PC-3 (cell line): ENCODE results near the gene RAB31. TPM values are rescaled to one million over a fixed set of nuclear protein-coding genes. Genes with fewer than 3 reads are reported as not detected.

Source experiments
- ATAC-seq: fragments of 200-7000 bp; cut with Tn5 transposase; 2 replicates; pipeline ENCODE4 v1.9.1; 2020; ENCODE audit warnings: mild to moderate bottlenecking, moderate library complexity
- BruUV-seq: library from RNA; stranded (reverse); fragments of 400-500 nt; replicated peaks from 2 replicates; lab custom pipeline; 2021; lab: Mats Ljungman, UMichigan
- CTCF ChIA-PET: fragments of 300-600 bp; sonication (Branson Sonifier 250); formaldehyde crosslinking; loops from one replicate; lab custom pipeline; 2022; ENCODE audit warnings: antibody characterized with exemption; lab: Charles Lee
- POLR2A ChIA-PET: fragments of 300-600 bp; sonication (Branson Sonifier 250); formaldehyde crosslinking; loops from one replicate; lab custom pipeline; 2022; ENCODE audit warnings: antibody characterized with exemption; ENCODE audit not compliant: unreplicated experiment; lab: Charles Lee
- DNase-seq: peaks from one replicate; pipeline ENCODE4 v3.0.0-alpha.2; 2015
- H2AFZ ChIP-seq: fragments of 300-600 bp; sonication (generic); 2 replicates; pipeline ENCODE4 v1.6.0; 2016; ENCODE audit warnings: antibody characterized with exemption, low read length
- H3F3A ChIP-seq: fragments of 300-600 bp; sonication (generic); one replicate; pipeline ENCODE4 v1.6.0; 2017; ENCODE audit warnings: antibody characterized with exemption, low read length, control low read depth, mild to moderate bottlenecking; ENCODE audit not compliant: unreplicated experiment
- H3K27ac ChIP-seq: fragments of 300-600 bp; sonication (generic); 2 replicates; pipeline ENCODE4 v1.5.1; 2016; ENCODE audit warnings: mild to moderate bottlenecking, low read length
- H3K27me3 ChIP-seq: fragments of 300-600 bp; sonication (generic); 2 replicates; pipeline ENCODE4 v1.6.1; 2016; ENCODE audit warnings: low read length, mixed read lengths
- H3K36me3 ChIP-seq: fragments of 300-600 bp; sonication (generic); 2 replicates; pipeline ENCODE4 v1.6.1; 2016; ENCODE audit warnings: low read depth, mixed run types, low read length, mixed read lengths
- H3K4me1 ChIP-seq: fragments of 300-600 bp; sonication (generic); 2 replicates; pipeline ENCODE4 v1.5.1; 2016; ENCODE audit warnings: low read length; ENCODE audit not compliant: insufficient read depth
- H3K4me2 ChIP-seq: fragments of 300-600 bp; sonication (generic); 2 replicates; pipeline ENCODE4 v1.6.0; 2016; ENCODE audit warnings: low read length
- H3K4me3 ChIP-seq: fragments of 300-600 bp; sonication (generic); 2 replicates; pipeline ENCODE4 v1.5.1; 2016; ENCODE audit warnings: mild to moderate bottlenecking, low read length, mixed read lengths
- H3K79me2 ChIP-seq: fragments of 300-600 bp; sonication (generic); 2 replicates; pipeline ENCODE4 v1.6.1; 2017; ENCODE audit warnings: low read length, mixed read lengths
- H3K9ac ChIP-seq: fragments of 300-600 bp; sonication (generic); 2 replicates; pipeline ENCODE4 v1.6.0; 2016; ENCODE audit warnings: mild to moderate bottlenecking, low read length
- H3K9me2 ChIP-seq: fragments of 300-600 bp; sonication (generic); replicated peaks from 2 replicates; pipeline ENCODE4 v1.6.1; 2016; ENCODE audit warnings: mixed run types, low read length, mixed read lengths
- H3K9me3 ChIP-seq: fragments of 300-600 bp; sonication (generic); 2 replicates; pipeline ENCODE4 v1.6.1; 2016; ENCODE audit warnings: low read length, mixed read lengths
- H4K20me1 ChIP-seq: fragments of 300-600 bp; sonication (generic); 2 replicates; pipeline ENCODE4 v1.6.1; 2016; ENCODE audit warnings: low read length, mixed read lengths
- EZH2 ChIP-seq: fragments of 300-600 bp; sonication (generic); IDR thresholded peaks from one replicate; pipeline ENCODE4 v1.6.1; 2017; ENCODE audit warnings: antibody characterized with exemption, mild to moderate bottlenecking, low read length; ENCODE audit not compliant: unreplicated experiment
- EZH2phosphoT487 ChIP-seq: fragments of 300-600 bp; sonication (generic); IDR thresholded peaks from 2 replicates; pipeline ENCODE4 v1.6.1; 2018; ENCODE audit warnings: mild to moderate bottlenecking, antibody characterized with exemption, low read length, borderline replicate concordance
- intact Hi-C: fragments of 100-400 bp; cut with micrococcal nuclease; formaldehyde crosslinking; loops from 2 replicates; pipeline ENCODE4 v1.9.0; 2023
- total RNA-seq: library from RNA; depleted of rRNA; stranded (reverse); fragments of >200 nt; gene quantifications from 2 replicates; pipeline ENCODE4 v1.2.3, GENCODE V29; 2014
- TF ChIP-seq, protein P1 (sequence below): fragments of 300-600 bp; sonication (generic); conservative IDR thresholded peaks from 2 replicates; pipeline ENCODE4 v1.5.1; 2017; ENCODE audit warnings: antibody characterized with exemption, low read depth, mild to moderate bottlenecking, low read length

The RAB31 gene
- total RNA-seq, 1 experiment from 2014 or later: 3.8 TPM

DNA sequence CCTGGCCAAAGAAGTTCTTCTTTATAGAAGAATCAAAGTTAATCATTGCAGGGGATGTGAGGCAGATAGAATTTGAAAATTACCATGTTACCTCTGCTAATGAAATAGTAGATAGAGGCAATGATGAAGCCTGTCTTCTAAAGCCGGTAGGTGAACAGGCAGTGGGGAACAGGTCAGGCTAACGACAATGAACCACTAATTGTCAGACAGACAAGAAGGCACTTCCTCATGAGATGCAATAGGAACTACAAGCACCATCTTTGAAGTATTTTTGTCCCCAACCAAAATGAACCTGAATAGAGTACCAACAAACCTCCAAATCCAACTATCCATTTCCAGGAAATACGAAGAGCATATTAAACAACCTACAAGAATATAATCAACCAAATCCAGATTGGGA, 41.6 kb upstream of the RAB31 start:
- Histone ChIP-seq H3K36me3 (no peaks in the 10 kb centered on the region), H3K27ac (no peak overlapping the region), H3K9me2 (no peaks in the 10 kb centered on the region), H3K4me3 (no peak overlapping the region), H3K9ac (no peak overlapping the region), H4K20me1 (no peaks in the 10 kb centered on the region), H3K27me3 (no peaks in the 10 kb centered on the region), H3K79me2 (no peaks in the 10 kb centered on the region), H3F3A (no peaks in the 10 kb centered on the region), H3K9me3 (no peaks in the 10 kb centered on the region), H2AFZ (no peak overlapping the region), H3K4me2 (no peak overlapping the region), H3K4me1 (no peaks in the 10 kb centered on the region)
- no peak for DNase-seq
- ATAC-seq: no peak
- TF ChIP-seq EZH2: no peak
- TF ChIP-seq, protein P1, sequence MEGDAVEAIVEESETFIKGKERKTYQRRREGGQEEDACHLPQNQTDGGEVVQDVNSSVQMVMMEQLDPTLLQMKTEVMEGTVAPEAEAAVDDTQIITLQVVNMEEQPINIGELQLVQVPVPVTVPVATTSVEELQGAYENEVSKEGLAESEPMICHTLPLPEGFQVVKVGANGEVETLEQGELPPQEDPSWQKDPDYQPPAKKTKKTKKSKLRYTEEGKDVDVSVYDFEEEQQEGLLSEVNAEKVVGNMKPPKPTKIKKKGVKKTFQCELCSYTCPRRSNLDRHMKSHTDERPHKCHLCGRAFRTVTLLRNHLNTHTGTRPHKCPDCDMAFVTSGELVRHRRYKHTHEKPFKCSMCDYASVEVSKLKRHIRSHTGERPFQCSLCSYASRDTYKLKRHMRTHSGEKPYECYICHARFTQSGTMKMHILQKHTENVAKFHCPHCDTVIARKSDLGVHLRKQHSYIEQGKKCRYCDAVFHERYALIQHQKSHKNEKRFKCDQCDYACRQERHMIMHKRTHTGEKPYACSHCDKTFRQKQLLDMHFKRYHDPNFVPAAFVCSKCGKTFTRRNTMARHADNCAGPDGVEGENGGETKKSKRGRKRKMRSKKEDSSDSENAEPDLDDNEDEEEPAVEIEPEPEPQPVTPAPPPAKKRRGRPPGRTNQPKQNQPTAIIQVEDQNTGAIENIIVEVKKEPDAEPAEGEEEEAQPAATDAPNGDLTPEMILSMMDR: no peak
- no peak for TF ChIP-seq EZH2phosphoT487
- intact Hi-C loops: no loop called here
- ChIA-PET CTCF (no interaction called here), POLR2A (no interaction called here)
- BruUV-seq: no TSS peak

DNA sequence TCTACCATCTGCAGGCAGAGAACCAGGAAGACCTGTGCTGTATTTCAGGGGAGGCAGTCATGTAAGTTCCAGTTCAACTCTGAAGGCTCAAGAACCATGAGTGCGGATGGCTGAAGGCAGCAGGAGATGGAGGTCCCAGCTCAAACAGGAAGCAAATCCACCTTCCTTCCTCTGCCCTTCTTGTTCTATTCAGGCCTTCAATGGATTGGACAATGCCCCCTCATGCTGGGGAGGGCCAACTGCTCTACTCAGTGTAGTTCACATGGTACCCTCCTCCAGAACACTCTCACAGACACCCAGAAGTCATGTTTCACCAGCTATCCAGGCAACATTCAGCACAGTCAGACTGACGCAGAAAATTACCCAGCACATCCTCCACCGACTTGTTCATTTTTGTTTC, 39.1 kb upstream of the RAB31 start:
- Histone ChIP-seq H3K9ac (no peak overlapping the region), H2AFZ (no peak overlapping the region), H3K4me3 (no peak overlapping the region), H3K4me2 (no peak overlapping the region), H3K79me2 (no peaks in the 10 kb centered on the region), H3K9me3 (no peaks in the 10 kb centered on the region), H3K27ac (no peak overlapping the region), H3K27me3 (no peaks in the 10 kb centered on the region), H3K36me3 (no peaks in the 10 kb centered on the region), H3K4me1 (peaks cover 14% of the 10 kb centered on the region), H3F3A (peaks cover 2% of the 10 kb centered on the region), H4K20me1 (no peaks in the 10 kb centered on the region), H3K9me2 (no peaks in the 10 kb centered on the region)
- DNase-seq: no peak
- CTCF ChIA-PET: no interaction called here
- no TSS peak for BruUV-seq
- no peak for TF ChIP-seq EZH2
- TF ChIP-seq EZH2phosphoT487: no peak
- TF ChIP-seq, protein P1: no peak
- ATAC-seq: no peak
- POLR2A ChIA-PET: no interaction called here
- intact Hi-C loops: no loop called here

DNA sequence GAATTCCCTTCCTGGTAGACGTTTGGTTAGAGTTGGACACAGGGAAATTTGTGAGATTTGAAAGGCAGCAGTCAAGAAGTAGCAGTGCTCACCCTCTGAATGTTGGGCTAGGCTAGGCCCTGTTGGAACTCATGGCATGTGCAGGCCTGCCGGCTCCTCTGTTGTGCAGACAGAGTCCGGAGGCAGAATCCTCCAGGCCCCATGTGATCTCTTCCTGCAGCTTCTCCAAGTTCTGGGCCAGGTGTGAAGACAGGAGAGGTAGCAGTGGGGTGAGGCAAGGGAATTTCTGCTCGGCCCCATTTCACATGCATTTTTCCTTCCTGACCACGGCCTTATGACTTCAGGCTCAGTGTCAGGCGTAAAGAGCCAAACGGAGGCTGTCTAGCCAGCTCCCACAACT, 36.9 kb upstream of the RAB31 start:
- BruUV-seq: no TSS peak
- intact Hi-C loops: no loop called here
- Histone ChIP-seq H3K79me2 (no peaks in the 10 kb centered on the region), H2AFZ (no peak overlapping the region), H3K9me3 (no peaks in the 10 kb centered on the region), H3K9ac (no peak overlapping the region), H3K27ac (no peak overlapping the region), H3K9me2 (no peaks in the 10 kb centered on the region), H3K4me3 (no peak overlapping the region), H3K27me3 (no peaks in the 10 kb centered on the region), H3K4me2 (no peak overlapping the region), H3K36me3 (no peaks in the 10 kb centered on the region), H4K20me1 (no peaks in the 10 kb centered on the region), H3K4me1 (peaks cover 19% of the 10 kb centered on the region), H3F3A (peaks cover 5% of the 10 kb centered on the region)
- POLR2A ChIA-PET: no interaction called here
- DNase-seq (no peak), ATAC-seq (no peak)
- TF ChIP-seq EZH2: no peak
- TF ChIP-seq EZH2phosphoT487: no peak
- TF ChIP-seq, protein P1: no peak
- CTCF ChIA-PET: interaction anchor here (0.6 kb wide), 1 partner anchor 146 kb away, joined by 3 read pairs; no protein-coding TSS in a partner anchor
